Calu3 (cell line): ENCODE data around the gene PSMD3. TPM values are rescaled to one million over a fixed set of nuclear protein-coding genes. Genes with fewer than 3 reads are reported as not detected.

Experiments used
- BruUV-seq: library from RNA; stranded (reverse); fragments of 400-500 nt; replicated peaks from 2 replicates; lab custom pipeline; 2021; lab: Mats Ljungman, UMichigan
- CTCF ChIA-PET: fragments of 300-600 bp; sonication (Branson Sonifier 250); formaldehyde crosslinking; loops from one replicate; lab custom pipeline; 2022; ENCODE audit warnings: antibody characterized with exemption; lab: Charles Lee
- DNase-seq: peaks from one replicate; pipeline ENCODE4 v3.0.0; 2022
- H3K27ac Mint-ChIP-seq: one replicate; pipeline ENCODE4 v1.8.0; 2022; ENCODE audit warnings: mixed read lengths; ENCODE audit not compliant: unreplicated experiment
- H3K27me3 Mint-ChIP-seq: one replicate; pipeline ENCODE4 v1.8.0; 2022; ENCODE audit warnings: mixed read lengths; ENCODE audit not compliant: unreplicated experiment
- H3K36me3 Mint-ChIP-seq: one replicate; pipeline ENCODE4 v1.8.0; 2022; ENCODE audit warnings: mild to moderate bottlenecking, moderate library complexity, mixed read lengths; ENCODE audit not compliant: insufficient read depth, unreplicated experiment
- H3K4me1 Mint-ChIP-seq: one replicate; pipeline ENCODE4 v1.8.0; 2022; ENCODE audit warnings: mild to moderate bottlenecking, low read depth, mixed read lengths; ENCODE audit not compliant: unreplicated experiment
- H3K4me3 Mint-ChIP-seq: one replicate; pipeline ENCODE4 v1.8.0; 2022; ENCODE audit warnings: mild to moderate bottlenecking, low read depth, moderate library complexity, mixed read lengths; ENCODE audit not compliant: unreplicated experiment
- H3K9me3 Mint-ChIP-seq: one replicate; pipeline ENCODE4 v1.8.0; 2022; ENCODE audit warnings: low read depth, mixed read lengths; ENCODE audit not compliant: unreplicated experiment
- CTCF ChIP-seq: fragments of 200-600 bp; IDR thresholded peaks from one replicate; pipeline ENCODE4 v1.8.0; 2022; ENCODE audit warnings: antibody characterized with exemption; ENCODE audit not compliant: unreplicated experiment
- intact Hi-C: fragments of 100-400 bp; cut with micrococcal nuclease; formaldehyde crosslinking; loops from one replicate; pipeline ENCODE4 v1.10.0; 2022; ENCODE audit not compliant: unreplicated experiment
- total RNA-seq: library from RNA; stranded (reverse); gene quantifications from 2 replicates; pipeline ENCODE4 v1.2.3, GENCODE V29; 2022

Gene PSMD3
- total RNA-seq, 1 experiment from 2014 or later = 2,179 TPM

GRCh38 chr17:40028595-40028994, 48.0 kb downstream of the PSMD3 start:
- no TSS peak for BruUV-seq
- H3K9me3 Mint-ChIP-seq = no peaks in the 10 kb centered on the region
- no peaks in the 10 kb centered on the region for H3K27me3 Mint-ChIP-seq
- intact Hi-C loops = no loop called here
- peaks cover 25% of the 10 kb centered on the region for H3K4me1 Mint-ChIP-seq
- peaks cover 81% of the 10 kb centered on the region for H3K36me3 Mint-ChIP-seq
- CTCF ChIA-PET = interaction anchor here (0.9 to 23.5 kb wide), 20 partner anchors 9 to 375 kb away, joined by 3 to 774 read pairs (median 6); partner anchors contain the start of genes CSF3, MED24, MIEN1 and NR1D1
- DNase-seq = no peak
- no peak overlapping the region for H3K27ac Mint-ChIP-seq
- no peak for TF ChIP-seq CTCF
- no peak overlapping the region for H3K4me3 Mint-ChIP-seq

- no peak overlapping the region for H3K27ac Mint-ChIP-seq
- H3K36me3 Mint-ChIP-seq = peaks cover 70% of the 10 kb centered on the region
- no peak for TF ChIP-seq CTCF
- CTCF ChIA-PET = interaction anchor here (1.1 to 23.5 kb wide), 4 partner anchors 23 to 81 kb away, joined by 5 to 774 read pairs (median 6); partner anchors contain the start of genes CSF3 and MED24
- intact Hi-C loops = no loop called here
- no peaks in the 10 kb centered on the region for H3K27me3 Mint-ChIP-seq
- DNase-seq = no peak
- no peak overlapping the region for H3K4me3 Mint-ChIP-seq
- H3K4me1 Mint-ChIP-seq = peaks cover 7% of the 10 kb centered on the region
- H3K9me3 Mint-ChIP-seq = no peaks in the 10 kb centered on the region
- no TSS peak for BruUV-seq
Measured at GRCh38 chr17:40031706-40032105, 51.1 kb downstream of the PSMD3 start.

GRCh38 chr17:40032322-40033320, 52.0 kb downstream of the PSMD3 start:
- intact Hi-C loops = no loop called here
- no peak for TF ChIP-seq CTCF
- H3K27me3 Mint-ChIP-seq = no peaks in the 10 kb centered on the region
- no peak overlapping the region for H3K4me3 Mint-ChIP-seq
- peaks cover 60% of the 10 kb centered on the region for H3K36me3 Mint-ChIP-seq
- peaks cover 8% of the 10 kb centered on the region for H3K4me1 Mint-ChIP-seq
- H3K27ac Mint-ChIP-seq = no peak overlapping the region
- peak; percentile 51 for DNase-seq
- BruUV-seq = no TSS peak
- no peaks in the 10 kb centered on the region for H3K9me3 Mint-ChIP-seq
- CTCF ChIA-PET = interaction anchor here (0.5 to 23.5 kb wide), 13 partner anchors 11 to 1381 kb away, joined by 3 to 774 read pairs (median 4); partner anchors contain the start of genes CSF3 and MED24

- no peak for TF ChIP-seq CTCF
- no TSS peak for BruUV-seq
- Mint-ChIP-seq H3K9me3 (no peaks in the 10 kb centered on the region), H3K27ac (no peak overlapping the region), H3K4me1 (peaks cover 8% of the 10 kb centered on the region), H3K4me3 (no peak overlapping the region), H3K27me3 (no peaks in the 10 kb centered on the region), H3K36me3 (peaks cover 54% of the 10 kb centered on the region)
- CTCF ChIA-PET = interaction anchor here (0.5 to 23.5 kb wide), 12 partner anchors 21 to 1380 kb away, joined by 3 to 774 read pairs (median 4); partner anchors contain the start of genes CSF3 and MED24
- intact Hi-C loops = no loop called here
- no peak for DNase-seq
Measured at GRCh38 chr17:40033339-40033738, 52.7 kb downstream of the PSMD3 start.
